ENCODE results near the gene ZFHX3. TPM values are rescaled to one million over a fixed set of nuclear protein-coding genes. Genes with fewer than 3 reads are reported as not detected.

The ZFHX3 gene
- total RNA-seq, 2 experiments from 2014 or later: 2.5 to 2.9 TPM

DNA sequence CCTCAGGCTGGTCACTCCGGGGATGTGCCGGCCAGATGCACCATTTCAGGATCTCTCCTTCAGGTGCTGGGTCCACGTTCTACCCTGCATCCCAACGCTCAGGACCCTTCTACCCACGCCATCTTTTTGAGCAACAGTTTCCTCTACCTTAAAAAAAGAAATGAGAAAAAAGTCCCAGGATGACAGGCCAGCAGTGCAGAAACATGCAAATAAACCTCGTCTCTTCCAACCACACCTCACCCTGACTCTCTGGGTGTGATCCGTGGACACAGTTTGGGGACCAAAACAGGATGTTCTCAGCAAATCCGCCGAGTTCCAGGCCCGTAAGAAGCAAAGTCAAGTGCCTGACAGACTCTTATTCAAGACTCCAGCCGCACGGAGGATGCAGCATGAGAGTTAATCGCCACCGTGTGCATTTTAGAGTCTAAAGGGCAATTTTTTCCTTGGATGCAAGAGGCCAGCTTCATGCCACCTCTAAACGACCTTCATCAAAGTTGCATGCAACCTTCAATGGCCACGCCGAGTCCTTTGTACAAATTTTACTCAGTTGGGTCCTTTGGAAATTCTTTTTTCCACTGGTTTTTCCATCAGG, 99.6 kb downstream of the ZFHX3 start:
- CTCF ChIA-PET: no interaction called here
- Mint-ChIP-seq H3K4me3 (no peak overlapping the region), H3K27ac (no peak overlapping the region), H3K27me3 (ENCODE audit: low read depth) (peaks cover 6% of the 10 kb centered on the region), H3K36me3 (ENCODE audit: low read depth) (peaks cover 4% of the 10 kb centered on the region), H3K9me3 (ENCODE audit: insufficient read depth) (no peaks in the 10 kb centered on the region), H3K4me1 (ENCODE audit: low read depth) (peaks cover 4% of the 10 kb centered on the region)
- no peak for ATAC-seq
- no peak for DNase-seq
- POLR2A ChIA-PET: no interaction called here

DNA sequence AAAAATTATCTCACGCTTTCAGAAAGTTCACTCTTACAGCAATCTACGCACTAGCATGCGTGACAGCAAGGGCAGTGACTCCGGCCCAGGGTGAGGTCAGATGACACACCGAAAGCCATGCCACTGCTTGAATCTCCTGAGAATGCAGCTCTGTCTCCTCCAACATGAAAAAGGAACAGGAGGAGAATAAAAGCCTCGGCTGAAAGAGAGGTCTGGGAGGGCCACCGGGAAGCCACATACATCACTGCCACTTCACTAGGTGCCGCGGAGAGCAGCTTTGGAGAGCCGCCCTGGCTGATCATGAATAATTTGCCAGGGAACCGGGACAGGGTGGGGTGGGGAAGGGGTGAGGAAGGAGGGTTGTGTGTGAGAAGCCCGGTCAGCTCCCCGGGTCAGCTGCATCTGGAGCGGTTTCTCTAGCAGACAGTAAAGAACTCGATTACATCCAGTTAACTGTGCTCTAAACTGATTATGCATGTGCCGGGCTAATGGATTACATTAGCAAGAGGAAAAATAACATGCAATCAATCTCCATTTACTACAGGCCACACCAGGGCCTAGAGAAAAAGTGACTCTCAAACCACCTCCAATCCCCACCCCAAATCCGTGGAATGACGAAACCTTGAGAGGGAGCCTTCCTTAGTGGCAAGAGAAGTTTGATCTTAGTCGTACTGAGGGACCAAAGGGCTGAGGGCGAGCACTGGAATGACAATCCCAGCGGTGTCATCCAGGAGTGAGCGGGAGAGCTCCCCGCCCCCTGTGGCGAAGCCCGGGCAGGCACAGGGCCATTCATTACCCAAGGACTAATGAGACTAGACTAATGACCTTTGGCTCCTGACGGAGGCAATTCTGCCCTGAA, 100.3 kb downstream of the ZFHX3 start:
- no peak for DNase-seq
- ChIA-PET CTCF (no interaction called here), POLR2A (no interaction called here)
- Mint-ChIP-seq H3K27ac (no peak overlapping the region), H3K36me3 (ENCODE audit: low read depth) (peaks cover 4% of the 10 kb centered on the region), H3K9me3 (ENCODE audit: insufficient read depth) (no peaks in the 10 kb centered on the region), H3K27me3 (ENCODE audit: low read depth) (peaks cover 6% of the 10 kb centered on the region), H3K4me1 (ENCODE audit: low read depth) (peaks cover 4% of the 10 kb centered on the region), H3K4me3 (no peak overlapping the region)
- no peak for ATAC-seq

- Mint-ChIP-seq H3K27ac (no peak overlapping the region), H3K4me1 (ENCODE audit: low read depth) (peaks cover 4% of the 10 kb centered on the region), H3K4me3 (no peak overlapping the region), H3K36me3 (ENCODE audit: low read depth) (peaks cover 4% of the 10 kb centered on the region), H3K27me3 (ENCODE audit: low read depth) (peaks cover 8% of the 10 kb centered on the region), H3K9me3 (ENCODE audit: insufficient read depth) (no peaks in the 10 kb centered on the region)
- ChIA-PET CTCF (no interaction called here), POLR2A (no interaction called here)
- DNase-seq: no peak
- no peak for ATAC-seq
These were observed 101.3 kb downstream of the ZFHX3 start for GRCh38 chr16:72946474-72947194.

- peaks cover 4% of the 10 kb centered on the region for H3K4me1 Mint-ChIP-seq (ENCODE audit: low read depth)
- POLR2A ChIA-PET: no interaction called here
- CTCF ChIA-PET: no interaction called here
- ATAC-seq (no peak), DNase-seq (no peak)
- H3K36me3 Mint-ChIP-seq (ENCODE audit: low read depth): peaks cover 4% of the 10 kb centered on the region
- H3K9me3 Mint-ChIP-seq (ENCODE audit: insufficient read depth): no peaks in the 10 kb centered on the region
- H3K27me3 Mint-ChIP-seq (ENCODE audit: low read depth): peaks cover 8% of the 10 kb centered on the region
- H3K4me3 Mint-ChIP-seq: no peak overlapping the region
- H3K27ac Mint-ChIP-seq: no peak overlapping the region
These were observed 101.9 kb downstream of the ZFHX3 start for GRCh38 chr16:72946063-72946462.

- peaks cover 4% of the 10 kb centered on the region for H3K36me3 Mint-ChIP-seq (ENCODE audit: low read depth)
- ATAC-seq (no peak), DNase-seq (no peak)
- CTCF ChIA-PET: no interaction called here
- H3K27me3 Mint-ChIP-seq (ENCODE audit: low read depth): peaks cover 8% of the 10 kb centered on the region
- H3K27ac Mint-ChIP-seq: no peak overlapping the region
- peaks cover 4% of the 10 kb centered on the region for H3K4me1 Mint-ChIP-seq (ENCODE audit: low read depth)
- no peak overlapping the region for H3K4me3 Mint-ChIP-seq
- POLR2A ChIA-PET: no interaction called here
- H3K9me3 Mint-ChIP-seq (ENCODE audit: insufficient read depth): no peaks in the 10 kb centered on the region
These were observed 102.3 kb downstream of the ZFHX3 start for GRCh38 chr16:72945611-72946010.

DNA sequence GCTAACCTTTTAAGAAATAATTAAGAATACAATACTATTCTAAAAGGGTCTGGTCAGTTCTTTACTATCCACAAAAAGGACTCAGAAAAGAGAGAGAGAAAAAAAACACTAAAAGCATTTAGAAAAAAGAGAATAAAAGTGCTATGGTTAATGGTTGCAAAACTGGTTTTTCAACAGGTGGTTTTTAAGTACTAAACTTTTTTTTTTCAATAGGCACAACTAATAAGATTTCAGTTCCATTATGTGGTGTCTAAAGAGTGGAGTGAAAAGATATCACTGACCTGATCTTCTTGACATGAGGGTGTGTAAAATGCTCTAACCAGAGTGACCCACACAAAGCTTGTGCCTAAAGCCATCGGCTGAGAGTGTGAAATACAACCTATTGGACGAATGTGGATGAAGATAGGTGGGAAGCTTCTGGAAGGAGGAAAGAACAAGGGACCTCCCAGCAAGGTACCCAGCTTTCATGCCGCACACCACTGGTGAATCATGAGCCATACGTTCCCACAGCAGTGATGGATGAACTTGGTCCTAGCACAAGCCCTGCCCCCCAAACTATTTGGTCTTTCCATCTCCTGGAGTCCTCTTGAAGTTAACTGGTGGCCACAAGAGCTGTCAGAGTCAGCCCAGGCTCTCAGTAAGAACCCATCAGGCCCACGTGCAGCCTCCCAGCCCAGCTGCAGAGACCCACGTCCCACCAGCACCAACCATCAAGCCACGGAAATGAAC, 103.0 kb downstream of the ZFHX3 start:
- Mint-ChIP-seq H3K9me3 (ENCODE audit: insufficient read depth) (no peaks in the 10 kb centered on the region), H3K4me1 (ENCODE audit: low read depth) (peaks cover 7% of the 10 kb centered on the region), H3K27ac (no peak overlapping the region), H3K36me3 (ENCODE audit: low read depth) (peaks cover 3% of the 10 kb centered on the region), H3K4me3 (no peak overlapping the region), H3K27me3 (ENCODE audit: low read depth) (peaks cover 8% of the 10 kb centered on the region)
- DNase-seq (no peak), ATAC-seq (no peak)
- ChIA-PET POLR2A (no interaction called here), CTCF (interaction anchor here (1.6 kb wide), 1 partner anchor 112 kb away, joined by 4 read pairs; no protein-coding TSS in a partner anchor)

- ChIA-PET CTCF (no interaction called here), POLR2A (no interaction called here)
- H3K27ac Mint-ChIP-seq: no peak overlapping the region
- no peak overlapping the region for H3K4me3 Mint-ChIP-seq
- DNase-seq (no peak), ATAC-seq (no peak)
- H3K9me3 Mint-ChIP-seq (ENCODE audit: insufficient read depth): no peaks in the 10 kb centered on the region
- peaks cover 7% of the 10 kb centered on the region for H3K4me1 Mint-ChIP-seq (ENCODE audit: low read depth)
- no peaks in the 10 kb centered on the region for H3K36me3 Mint-ChIP-seq (ENCODE audit: low read depth)
- peaks cover 8% of the 10 kb centered on the region for H3K27me3 Mint-ChIP-seq (ENCODE audit: low read depth)
These were observed 105.9 kb downstream of the ZFHX3 start for GRCh38 chr16:72942021-72942420.

GRCh38 chr16:72940886-72941285, 107.0 kb downstream of the ZFHX3 start:
- POLR2A ChIA-PET: no interaction called here
- no peak overlapping the region for H3K4me3 Mint-ChIP-seq
- no peaks in the 10 kb centered on the region for H3K36me3 Mint-ChIP-seq (ENCODE audit: low read depth)
- CTCF ChIA-PET: no interaction called here
- H3K27me3 Mint-ChIP-seq (ENCODE audit: low read depth): peaks cover 8% of the 10 kb centered on the region
- peaks cover 7% of the 10 kb centered on the region for H3K4me1 Mint-ChIP-seq (ENCODE audit: low read depth)
- DNase-seq (no peak), ATAC-seq (no peak)
- H3K27ac Mint-ChIP-seq: no peak overlapping the region
- no peaks in the 10 kb centered on the region for H3K9me3 Mint-ChIP-seq (ENCODE audit: insufficient read depth)

DNA sequence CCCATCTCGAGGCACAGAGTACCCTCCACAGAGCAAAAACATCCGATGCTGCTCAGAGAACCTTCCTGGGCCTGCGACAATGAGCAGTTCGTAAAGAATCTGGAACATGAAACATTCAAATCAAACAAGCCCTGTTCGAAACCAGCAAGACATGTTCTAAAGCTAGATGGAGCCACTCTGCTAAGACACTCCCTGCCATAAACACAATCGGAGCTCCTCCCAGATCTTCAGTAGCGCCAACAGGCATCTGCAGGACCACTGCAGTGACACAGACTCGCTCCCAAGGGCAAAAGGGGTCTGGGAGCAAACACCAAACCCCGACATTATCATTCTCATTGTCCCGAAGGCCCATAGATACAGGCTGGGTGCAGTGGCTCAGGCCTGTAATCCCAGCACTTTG, 108.7 kb downstream of the ZFHX3 start:
- H3K4me3 Mint-ChIP-seq: no peak overlapping the region
- no peaks in the 10 kb centered on the region for H3K9me3 Mint-ChIP-seq (ENCODE audit: insufficient read depth)
- ChIA-PET POLR2A (no interaction called here), CTCF (no interaction called here)
- no peak for ATAC-seq
- H3K4me1 Mint-ChIP-seq (ENCODE audit: low read depth): peaks cover 3% of the 10 kb centered on the region
- H3K27me3 Mint-ChIP-seq (ENCODE audit: low read depth): peaks cover 11% of the 10 kb centered on the region
- DNase-seq: no peak
- no peak overlapping the region for H3K27ac Mint-ChIP-seq
- no peaks in the 10 kb centered on the region for H3K36me3 Mint-ChIP-seq (ENCODE audit: low read depth)

- ChIA-PET CTCF (no interaction called here), POLR2A (no interaction called here)
- Mint-ChIP-seq H3K4me1 (ENCODE audit: low read depth) (peaks cover 3% of the 10 kb centered on the region), H3K27ac (no peak overlapping the region), H3K36me3 (ENCODE audit: low read depth) (no peaks in the 10 kb centered on the region), H3K4me3 (no peak overlapping the region), H3K9me3 (ENCODE audit: insufficient read depth) (no peaks in the 10 kb centered on the region), H3K27me3 (ENCODE audit: low read depth) (peaks cover 11% of the 10 kb centered on the region)
- no peak for DNase-seq
- ATAC-seq: no peak
These were observed 109.1 kb downstream of the ZFHX3 start for GRCh38 chr16:72938795-72939164.

DNA sequence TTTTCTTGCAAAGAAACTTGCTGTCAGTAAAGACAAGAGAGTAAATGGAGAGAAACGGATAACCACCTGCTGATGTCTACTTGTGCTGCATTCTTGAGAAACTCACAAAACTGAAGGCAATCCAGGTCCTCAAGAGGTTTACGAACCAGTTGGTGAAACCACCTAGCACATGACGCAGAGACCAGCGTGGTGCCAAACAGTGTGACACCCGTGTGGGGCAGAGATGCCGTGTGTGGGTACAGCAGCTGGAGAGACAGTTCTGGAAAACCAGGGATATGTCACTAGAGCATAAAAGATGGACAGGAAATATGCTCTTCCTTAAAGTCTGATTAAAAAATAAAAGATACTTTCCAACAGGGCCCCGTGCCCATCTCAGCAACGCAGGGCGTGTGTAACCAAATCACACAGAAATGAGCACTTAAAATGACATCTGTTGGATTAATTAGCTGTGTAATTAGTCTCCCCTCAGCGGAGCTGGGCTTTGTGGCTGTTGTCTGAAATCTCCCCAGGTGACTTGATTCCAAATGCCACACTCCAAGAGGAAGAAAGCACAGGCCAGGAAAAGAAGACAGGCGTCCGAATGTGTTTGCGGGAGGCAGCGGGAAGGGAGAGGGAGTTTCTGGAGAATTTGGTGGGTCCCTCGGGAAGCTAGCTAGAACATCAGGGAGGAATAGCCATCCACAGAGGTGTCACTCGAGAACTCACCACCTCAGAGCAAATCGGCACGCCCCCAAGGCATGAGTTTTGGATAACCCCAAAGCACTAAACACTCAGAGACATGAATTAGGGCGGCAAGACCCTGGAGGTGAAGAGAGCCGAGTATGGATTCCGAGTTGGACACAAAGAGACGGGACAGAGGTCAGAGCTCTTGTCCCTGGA, 109.8 kb downstream of the ZFHX3 start:
- ATAC-seq: no peak
- H3K27ac Mint-ChIP-seq: no peak overlapping the region
- no peak overlapping the region for H3K4me3 Mint-ChIP-seq
- no peak for DNase-seq
- CTCF ChIA-PET: no interaction called here
- H3K9me3 Mint-ChIP-seq (ENCODE audit: insufficient read depth): no peaks in the 10 kb centered on the region
- H3K4me1 Mint-ChIP-seq (ENCODE audit: low read depth): peaks cover 6% of the 10 kb centered on the region
- no peaks in the 10 kb centered on the region for H3K36me3 Mint-ChIP-seq (ENCODE audit: low read depth)
- POLR2A ChIA-PET: no interaction called here
- H3K27me3 Mint-ChIP-seq (ENCODE audit: low read depth): peaks cover 11% of the 10 kb centered on the region

Data from activated CD8-positive, alpha-beta T cell treated with anti-CD3 and anti-CD28 coated beads, Interleukin-2, amount 10 ng/mL, durations not matched to agents 7 days and 5 days (primary cell).